HG03025 (cell line): ENCODE measurements around the gene LYPD1.

Source experiments
- ATAC-seq: cut with Tn5 transposase; IDR thresholded peaks from one replicate; pipeline ENCODE4 v1.9.1; 2021; ENCODE audit warnings: mild to moderate bottlenecking, moderate library complexity; ENCODE audit not compliant: unreplicated experiment, low FRiP score

LYPD1 gene

DNA sequence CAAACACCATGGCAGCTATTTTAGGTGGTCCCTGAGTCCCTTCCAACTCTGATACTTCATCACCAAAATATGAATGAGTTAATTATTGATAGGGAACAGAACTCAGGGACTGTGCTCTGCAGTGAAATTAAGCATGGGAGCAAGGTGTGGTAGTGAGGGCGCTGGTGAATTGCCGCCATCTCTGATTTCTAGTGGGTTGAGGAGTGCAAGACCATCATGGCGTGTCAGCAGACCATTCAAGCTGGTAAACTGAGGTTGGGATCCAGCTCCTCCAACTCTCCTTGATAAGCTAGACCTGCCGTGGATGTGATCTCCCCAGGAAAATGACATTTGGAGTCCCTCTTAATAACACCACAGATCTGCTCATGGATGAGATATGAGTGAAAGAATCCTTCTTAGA lies 70.4 kb downstream of the LYPD1 start:
- ATAC-seq: no peak

DNA sequence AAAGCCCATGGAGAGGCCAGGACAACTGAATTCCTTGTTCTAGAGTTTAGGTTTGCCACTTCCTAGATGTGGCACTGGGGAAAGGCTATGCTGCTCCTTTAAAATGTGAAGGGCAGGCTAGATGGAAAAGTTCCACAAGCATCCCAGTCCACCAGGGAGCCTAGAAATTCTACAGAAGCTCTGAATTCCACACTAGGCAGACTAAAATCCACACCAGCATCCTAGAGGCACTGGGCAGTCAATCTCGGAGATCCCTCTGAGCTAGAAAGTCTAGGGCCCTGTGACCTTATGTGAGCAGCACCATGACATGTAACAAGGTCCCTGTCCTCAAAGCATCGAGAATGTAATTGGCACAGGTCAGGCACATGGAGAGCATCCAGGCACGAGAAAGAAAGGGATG lies 71.5 kb downstream of the LYPD1 start:
- no peak for ATAC-seq

DNA sequence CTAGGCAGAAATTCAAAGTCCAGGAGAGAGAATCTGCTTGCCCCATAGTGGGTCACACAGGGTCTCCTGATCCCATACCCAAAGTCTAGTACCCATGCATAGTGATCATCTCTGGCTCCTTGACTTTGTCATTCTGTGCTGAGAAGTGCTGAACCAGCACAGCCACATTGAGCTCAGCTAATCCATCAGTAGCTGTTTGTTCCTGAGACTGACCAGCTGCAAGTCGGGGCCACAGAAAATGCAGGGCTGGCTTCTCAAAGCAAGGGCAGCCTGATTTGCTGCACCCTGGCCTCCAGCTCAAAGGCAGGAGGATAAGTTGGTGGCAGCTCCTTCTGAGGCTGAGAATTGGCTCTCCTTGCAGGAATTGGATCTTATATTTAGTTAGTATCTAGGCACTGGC lies 72.2 kb downstream of the LYPD1 start:
- ATAC-seq: no peak

DNA sequence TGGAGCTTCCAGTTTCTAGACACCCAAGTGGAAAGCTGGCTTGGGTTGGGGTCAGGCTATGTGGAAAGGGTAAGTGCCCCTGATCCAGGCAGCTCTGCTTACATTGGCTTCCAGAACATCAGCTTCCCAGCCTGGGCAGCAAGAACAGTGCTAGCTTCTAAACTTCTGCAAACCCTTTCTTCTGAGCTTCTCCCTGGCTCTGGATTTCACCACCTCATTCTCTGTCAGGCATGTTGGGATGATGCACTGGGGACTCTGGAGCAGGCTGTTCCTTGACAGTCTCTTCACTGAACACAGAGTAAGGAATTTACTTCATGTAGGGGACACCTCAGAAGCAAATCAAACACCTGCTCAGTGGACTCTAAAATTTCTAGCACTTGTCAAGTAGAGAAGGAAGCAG lies 72.8 kb downstream of the LYPD1 start:
- ATAC-seq: no peak

DNA sequence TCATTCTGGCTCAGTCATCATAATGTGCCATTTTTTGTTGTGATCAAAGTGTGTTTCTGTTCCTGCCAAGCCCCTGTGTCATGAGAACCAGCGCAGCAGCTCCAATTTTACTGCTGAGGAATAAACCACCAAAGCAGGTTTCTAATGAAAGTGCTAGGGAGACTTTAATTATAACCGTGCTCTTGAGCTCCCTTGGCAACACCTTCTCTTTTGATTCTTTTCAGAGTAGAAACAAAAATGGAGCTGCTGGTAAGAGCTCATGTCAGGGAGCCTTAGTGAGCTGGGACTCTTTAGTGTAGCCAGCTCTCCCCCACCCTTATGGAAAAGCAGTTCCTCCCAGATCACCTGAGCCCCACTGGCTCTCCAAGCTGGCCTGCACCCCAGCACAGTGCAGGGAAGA lies 74.3 kb downstream of the LYPD1 start:
- ATAC-seq: no peak

DNA sequence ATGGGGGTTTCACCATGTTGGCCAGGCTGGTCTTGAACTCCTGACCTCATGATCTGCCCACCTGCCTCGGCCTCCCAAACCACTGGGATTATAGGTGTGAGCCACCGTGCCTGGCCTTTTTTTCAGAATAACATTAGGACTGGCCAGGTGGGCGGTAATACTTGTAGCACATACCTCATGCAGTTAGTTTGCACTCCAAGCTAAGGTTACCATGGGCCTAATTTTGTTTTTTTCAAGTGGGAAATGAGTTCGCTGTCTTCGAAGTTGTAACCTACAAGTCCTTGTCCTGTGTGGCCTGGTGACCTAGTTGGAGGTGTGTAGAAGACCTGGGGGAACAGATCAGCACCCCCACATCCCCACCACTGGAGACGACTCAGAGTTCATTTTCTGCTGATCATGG lies 74.8 kb downstream of the LYPD1 start:
- no peak for ATAC-seq
